ENCODE data around the gene UGT3A1. TPM values are rescaled to one million over a fixed set of nuclear protein-coding genes. Genes with fewer than 3 reads are reported as not detected.

The UGT3A1 gene, protein sequence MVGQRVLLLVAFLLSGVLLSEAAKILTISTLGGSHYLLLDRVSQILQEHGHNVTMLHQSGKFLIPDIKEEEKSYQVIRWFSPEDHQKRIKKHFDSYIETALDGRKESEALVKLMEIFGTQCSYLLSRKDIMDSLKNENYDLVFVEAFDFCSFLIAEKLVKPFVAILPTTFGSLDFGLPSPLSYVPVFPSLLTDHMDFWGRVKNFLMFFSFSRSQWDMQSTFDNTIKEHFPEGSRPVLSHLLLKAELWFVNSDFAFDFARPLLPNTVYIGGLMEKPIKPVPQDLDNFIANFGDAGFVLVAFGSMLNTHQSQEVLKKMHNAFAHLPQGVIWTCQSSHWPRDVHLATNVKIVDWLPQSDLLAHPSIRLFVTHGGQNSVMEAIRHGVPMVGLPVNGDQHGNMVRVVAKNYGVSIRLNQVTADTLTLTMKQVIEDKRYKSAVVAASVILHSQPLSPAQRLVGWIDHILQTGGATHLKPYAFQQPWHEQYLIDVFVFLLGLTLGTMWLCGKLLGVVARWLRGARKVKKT
- total RNA-seq (2022; extraction: Qiagen RNA extraction; ENCODE audit: low read depth): not detected in 5 replicates

DNA sequence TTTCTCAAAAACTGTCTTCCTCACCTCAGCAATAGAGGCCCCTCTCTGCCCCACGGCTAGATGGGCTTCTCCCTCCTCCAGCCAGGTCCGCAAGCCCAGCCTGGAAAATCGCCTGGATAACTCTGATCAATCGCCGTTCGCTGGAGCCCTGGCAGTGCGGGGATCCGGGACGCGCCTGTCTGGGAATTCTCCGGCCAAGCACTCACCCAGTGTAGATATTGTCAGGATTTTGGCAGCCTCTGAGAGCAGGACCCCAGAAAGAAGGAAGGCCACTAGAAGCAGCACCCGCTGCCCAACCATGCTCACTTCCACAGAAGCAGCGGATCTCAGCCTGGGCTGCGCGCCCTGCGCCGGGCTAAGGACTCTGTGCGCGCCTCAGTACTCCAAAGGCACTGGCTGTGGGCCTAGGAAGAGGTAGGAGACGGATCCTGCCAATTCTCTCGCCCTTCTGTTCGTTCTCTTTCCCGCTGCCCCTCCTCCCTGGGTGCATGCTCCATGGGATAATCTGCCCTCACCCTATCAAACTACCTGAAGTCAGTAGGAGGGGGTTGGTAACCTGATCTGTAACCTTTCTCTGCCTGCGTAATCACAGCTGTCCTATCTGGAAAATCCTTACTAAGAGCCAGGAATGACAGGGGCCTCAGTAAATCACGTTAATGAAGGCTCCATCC lies at the start of gene UGT3A1:
TSS of gene UGT3A1 (minus strand) at position 450 of the 671 bp plus-strand sequence. CDS start at position 300, 150 bp downstream.

DNA sequence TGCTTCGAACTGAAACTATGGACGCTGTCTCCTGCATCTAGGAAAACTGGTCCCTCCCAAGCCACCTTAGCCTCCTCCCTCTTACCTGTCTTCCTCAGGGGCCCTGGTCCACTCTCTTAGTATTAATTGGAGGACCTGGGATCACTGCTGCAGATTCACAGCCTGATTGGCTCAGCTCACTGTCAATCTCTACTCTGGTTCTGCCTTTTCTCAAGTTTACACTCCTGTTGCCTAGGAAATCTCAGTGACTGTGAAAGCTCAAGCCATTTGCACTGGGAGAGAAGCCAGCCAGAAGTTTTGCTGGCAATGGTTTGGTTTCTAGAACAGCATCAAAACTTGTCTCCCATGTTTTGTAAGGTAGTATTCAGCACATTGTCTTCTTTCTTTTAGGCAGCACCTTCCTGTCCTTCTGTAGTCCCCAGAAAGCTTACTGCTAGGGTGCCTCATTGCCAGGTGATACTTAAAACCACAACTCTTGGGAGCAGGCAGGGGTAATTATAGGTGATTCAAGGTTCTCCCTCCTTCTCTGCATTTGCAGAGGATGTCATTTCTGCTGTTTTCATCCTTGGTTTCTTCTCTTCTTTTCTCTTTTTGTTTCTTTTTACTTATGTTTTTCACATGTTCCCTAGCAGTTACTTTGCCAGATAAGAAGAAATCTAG lies 52.5 kb downstream of the UGT3A1 start, which contains the start of gene CAPSL:
TSS of gene CAPSL (minus strand) at position 55 of the 660 bp plus-strand sequence. CDS start 17,502 bp downstream, outside the sequence.

Other genes with a start within 250 kb of the UGT3A1 start
- gene IL7R, start 134.5 kb downstream of the UGT3A1 start, total RNA-seq (2022; extraction: Qiagen RNA extraction; ENCODE audit: low read depth): 0.46 to 0.91 TPM (median 0.62 TPM) in 5 replicates
- gene CAPSL, start 52.8 kb downstream of the UGT3A1 start, total RNA-seq (2022; extraction: Qiagen RNA extraction; ENCODE audit: low read depth): not detected in 5 replicates
- gene UGT3A2, start 75.5 kb upstream of the UGT3A1 start, total RNA-seq (2022; extraction: Qiagen RNA extraction; ENCODE audit: low read depth): not detected in 5 replicates
- gene LMBRD2, start 160.5 kb upstream of the UGT3A1 start, total RNA-seq (2022; extraction: Qiagen RNA extraction; ENCODE audit: low read depth): 0.93 to 2.5 TPM (median 1.6 TPM) in 5 replicates
- gene SKP2, start 160.7 kb upstream of the UGT3A1 start, total RNA-seq (2022; extraction: Qiagen RNA extraction; ENCODE audit: low read depth): 17.0 to 22.7 TPM (median 19.0 TPM) in 5 replicates